ENCODE results near the gene E2F3.

DNA sequence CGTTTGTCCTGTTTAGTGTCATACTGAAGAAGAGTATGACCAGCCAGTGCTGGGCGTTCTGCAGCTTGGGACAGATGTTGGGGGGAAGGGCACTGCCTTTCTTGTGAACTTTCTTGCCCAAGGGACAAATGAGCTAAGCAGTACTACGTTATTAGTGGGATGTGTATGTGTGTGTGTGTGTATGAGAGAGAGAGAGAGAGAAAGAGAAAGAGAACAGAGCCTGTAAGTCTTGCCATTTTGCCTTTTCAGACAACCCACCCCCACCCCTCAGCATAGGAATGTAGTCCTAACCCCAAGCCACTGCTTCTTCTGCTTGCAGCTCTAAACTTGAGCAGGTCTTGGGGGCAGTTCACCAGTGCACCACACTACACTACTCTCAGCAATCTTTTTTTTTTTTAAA, 45.5 kb downstream of the E2F3 start:
- TF ChIP-seq, protein P1, sequence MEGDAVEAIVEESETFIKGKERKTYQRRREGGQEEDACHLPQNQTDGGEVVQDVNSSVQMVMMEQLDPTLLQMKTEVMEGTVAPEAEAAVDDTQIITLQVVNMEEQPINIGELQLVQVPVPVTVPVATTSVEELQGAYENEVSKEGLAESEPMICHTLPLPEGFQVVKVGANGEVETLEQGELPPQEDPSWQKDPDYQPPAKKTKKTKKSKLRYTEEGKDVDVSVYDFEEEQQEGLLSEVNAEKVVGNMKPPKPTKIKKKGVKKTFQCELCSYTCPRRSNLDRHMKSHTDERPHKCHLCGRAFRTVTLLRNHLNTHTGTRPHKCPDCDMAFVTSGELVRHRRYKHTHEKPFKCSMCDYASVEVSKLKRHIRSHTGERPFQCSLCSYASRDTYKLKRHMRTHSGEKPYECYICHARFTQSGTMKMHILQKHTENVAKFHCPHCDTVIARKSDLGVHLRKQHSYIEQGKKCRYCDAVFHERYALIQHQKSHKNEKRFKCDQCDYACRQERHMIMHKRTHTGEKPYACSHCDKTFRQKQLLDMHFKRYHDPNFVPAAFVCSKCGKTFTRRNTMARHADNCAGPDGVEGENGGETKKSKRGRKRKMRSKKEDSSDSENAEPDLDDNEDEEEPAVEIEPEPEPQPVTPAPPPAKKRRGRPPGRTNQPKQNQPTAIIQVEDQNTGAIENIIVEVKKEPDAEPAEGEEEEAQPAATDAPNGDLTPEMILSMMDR (IDR thresholded peaks at IDR 0.05), result no peak
- no peak for TF ChIP-seq POLR2A (IDR thresholded peaks at IDR 0.05)
